GM12864 (cell line): ENCODE data around the gene ALDOC.

Experiments used
- DNase-seq: peaks from one replicate; pipeline ENCODE4 v3.0.0-alpha.2; 2011; ENCODE audit warnings: low read depth
- H3K4me3 ChIP-seq: 2 replicates; pipeline ENCODE4 v1.5.1; 2011; ENCODE audit warnings: mild to moderate bottlenecking, low read depth, low read length, control low read depth
- TF ChIP-seq, protein P1 (sequence below): IDR thresholded peaks from 2 replicates; pipeline ENCODE4 v1.5.1; 2011; ENCODE audit warnings: low read depth, mild to moderate bottlenecking, moderate library complexity, low read length, control low read depth, inconsistent platforms; ENCODE audit errors: missing control alignments

Gene ALDOC

DNA sequence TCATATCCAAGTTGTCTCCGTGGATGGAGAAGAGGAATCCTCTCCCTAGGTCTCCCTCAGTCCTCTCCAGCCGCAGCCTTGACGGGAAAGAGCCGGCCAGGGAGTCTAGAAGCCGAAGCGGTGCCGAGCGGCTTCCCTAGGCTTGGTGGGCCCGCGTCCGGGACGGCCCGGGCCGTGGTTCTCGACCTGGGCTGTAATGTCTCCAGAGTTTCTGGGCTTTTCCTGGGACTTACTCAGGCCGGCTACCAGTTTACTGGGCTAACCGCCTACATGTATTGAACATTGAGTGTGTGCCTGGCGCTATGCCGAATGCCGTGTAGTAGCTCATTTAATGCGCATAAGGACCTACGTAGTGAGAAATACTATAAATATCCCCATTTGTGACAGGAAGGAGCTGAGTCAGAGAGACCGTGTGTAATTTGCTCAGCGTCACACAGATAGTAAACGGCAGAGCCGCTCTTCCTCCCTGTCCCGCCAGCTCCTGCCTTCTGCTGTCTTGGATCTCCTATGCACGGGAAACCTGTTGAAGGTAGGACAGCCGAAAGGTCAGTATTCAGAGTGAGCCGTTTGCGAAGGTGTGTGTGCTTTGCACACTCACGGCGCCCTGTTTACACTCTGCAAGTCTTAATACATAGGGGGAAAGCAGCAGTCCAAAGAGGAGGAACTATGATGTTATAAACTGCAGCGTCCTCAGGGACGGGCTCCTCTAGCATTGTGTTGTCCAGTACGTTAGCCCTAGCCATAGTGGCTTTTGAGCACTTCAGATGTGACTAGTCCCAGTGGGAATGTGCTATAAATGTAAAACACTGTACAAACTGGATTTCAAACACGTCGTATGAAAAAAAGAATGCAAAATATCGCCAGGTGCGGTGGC lies 22.9 kb upstream of the ALDOC start:
- peak; percentile 75 for DNase-seq
- TF ChIP-seq, protein P1, sequence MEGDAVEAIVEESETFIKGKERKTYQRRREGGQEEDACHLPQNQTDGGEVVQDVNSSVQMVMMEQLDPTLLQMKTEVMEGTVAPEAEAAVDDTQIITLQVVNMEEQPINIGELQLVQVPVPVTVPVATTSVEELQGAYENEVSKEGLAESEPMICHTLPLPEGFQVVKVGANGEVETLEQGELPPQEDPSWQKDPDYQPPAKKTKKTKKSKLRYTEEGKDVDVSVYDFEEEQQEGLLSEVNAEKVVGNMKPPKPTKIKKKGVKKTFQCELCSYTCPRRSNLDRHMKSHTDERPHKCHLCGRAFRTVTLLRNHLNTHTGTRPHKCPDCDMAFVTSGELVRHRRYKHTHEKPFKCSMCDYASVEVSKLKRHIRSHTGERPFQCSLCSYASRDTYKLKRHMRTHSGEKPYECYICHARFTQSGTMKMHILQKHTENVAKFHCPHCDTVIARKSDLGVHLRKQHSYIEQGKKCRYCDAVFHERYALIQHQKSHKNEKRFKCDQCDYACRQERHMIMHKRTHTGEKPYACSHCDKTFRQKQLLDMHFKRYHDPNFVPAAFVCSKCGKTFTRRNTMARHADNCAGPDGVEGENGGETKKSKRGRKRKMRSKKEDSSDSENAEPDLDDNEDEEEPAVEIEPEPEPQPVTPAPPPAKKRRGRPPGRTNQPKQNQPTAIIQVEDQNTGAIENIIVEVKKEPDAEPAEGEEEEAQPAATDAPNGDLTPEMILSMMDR = no peak
- peak overlapping the region; percentile 85 for H3K4me3 ChIP-seq

DNA sequence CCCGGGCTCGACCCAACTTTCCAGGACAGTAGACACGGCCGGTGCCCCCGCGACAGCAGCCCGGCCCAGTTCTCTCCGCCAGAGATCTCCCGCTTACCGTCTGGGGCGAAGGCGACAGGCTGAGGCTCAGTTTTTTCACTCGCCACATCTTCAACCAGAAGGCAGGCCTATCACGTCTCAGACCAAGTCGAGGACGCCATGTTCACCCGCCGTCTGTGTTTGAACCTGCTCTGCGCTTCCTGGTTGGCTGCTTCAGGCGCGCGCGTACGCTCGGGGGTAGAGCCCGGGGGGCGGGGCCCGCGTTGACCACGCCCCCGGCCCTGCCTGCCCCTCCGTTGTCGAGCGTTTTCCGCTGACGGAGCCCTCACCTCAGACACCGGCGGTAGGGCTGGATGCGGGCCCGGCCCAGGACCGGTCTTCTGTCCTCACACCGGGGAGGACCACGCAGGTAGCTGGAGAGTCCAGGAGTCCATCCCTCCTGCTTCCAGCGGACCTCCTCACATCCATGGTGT lies 22.2 kb upstream of the ALDOC start, which contains the start of gene SPAG5:
Gene SPAG5 (minus strand): TSS at position 227 of the 512 bp plus-strand sequence. CDS start 79 bp downstream, at position 148.
- peak within 1 kb of the TSS; percentile 85 for H3K4me3 ChIP-seq
- peak; percentile 82 for DNase-seq
- TF ChIP-seq, protein P1 = no peak

DNA sequence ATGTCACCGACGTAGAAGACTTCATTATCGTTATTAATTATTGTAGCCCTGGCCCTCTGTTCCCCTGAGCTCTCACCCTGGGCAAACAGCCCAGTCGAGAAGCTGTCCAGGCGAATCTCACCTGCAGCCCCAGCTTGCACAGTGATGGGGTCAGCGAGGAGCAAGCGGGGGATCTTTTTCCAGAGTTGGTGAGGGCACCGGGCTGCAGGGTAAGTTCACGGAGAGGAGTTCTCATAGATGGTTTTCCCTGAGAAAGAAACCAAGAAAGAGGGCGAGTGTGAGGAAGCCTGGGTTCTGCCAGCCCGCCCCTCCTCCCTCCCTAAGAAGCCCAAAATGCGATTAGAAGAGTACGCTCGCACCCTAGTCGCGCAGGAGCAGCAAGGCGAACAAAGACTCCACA lies 21.7 kb upstream of the ALDOC start:
- peak overlapping the region; percentile 85 for H3K4me3 ChIP-seq
- DNase-seq = no peak
- TF ChIP-seq, protein P1 = no peak

DNA sequence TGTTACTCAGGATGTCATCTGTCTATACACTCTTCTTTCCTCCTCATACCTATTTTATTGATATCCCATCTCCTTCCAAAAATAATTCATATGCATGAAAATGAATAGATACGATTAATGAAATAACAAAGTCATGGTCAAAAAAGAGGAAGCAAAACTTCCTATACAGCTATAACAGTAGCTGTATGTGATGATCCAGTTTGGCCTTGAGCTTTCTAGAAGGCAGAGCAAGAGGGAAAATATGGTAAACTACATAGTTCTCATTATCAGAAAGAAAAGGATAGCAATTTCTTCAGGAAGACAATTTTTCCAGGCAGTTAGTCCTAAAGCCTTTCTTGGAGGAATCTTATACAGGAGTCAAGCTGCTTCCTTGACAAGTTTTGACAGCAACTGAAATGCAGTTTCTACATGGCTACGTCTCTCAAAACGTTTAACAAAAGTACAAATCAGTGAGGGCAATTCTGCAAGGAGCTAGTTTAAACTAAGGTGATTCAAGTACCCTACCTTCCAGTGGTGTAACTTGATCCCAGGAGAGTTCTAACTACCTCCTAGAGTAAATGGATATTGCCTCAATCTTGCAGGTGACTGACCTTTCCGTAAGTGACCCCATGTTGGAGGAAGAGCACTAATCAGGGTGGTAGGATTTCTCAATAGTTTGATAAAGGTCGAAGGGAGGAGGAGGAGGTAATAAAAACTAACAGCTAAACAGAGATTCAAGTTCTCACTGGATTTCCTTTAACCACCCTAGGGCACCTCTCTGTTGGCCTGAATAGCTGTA lies 21.1 kb upstream of the ALDOC start:
- TF ChIP-seq, protein P1 = no peak

DNA sequence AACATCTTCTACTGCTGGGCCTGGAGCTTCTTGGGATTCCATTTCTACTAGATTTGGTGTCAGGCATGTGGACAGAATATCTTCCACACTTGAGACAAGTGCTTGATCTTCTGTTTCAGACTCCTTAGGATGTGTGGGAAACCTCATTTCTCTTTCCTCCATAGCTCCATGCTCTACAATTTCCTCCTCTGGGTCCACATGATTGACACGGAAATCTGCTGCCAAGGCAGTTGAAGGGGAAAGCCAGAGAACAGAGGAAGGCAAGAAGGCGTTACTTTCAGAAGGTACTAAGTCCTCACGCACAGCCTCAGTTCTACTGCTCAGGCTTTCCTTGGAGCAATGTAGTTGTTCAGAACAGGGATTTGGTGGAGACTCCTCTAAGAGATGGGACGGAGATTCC lies 15.6 kb upstream of the ALDOC start:
- TF ChIP-seq, protein P1 = no peak
- no peak overlapping the region for H3K4me3 ChIP-seq
- no peak for DNase-seq

More for the DNA sequence above, 21.1 kb upstream of the ALDOC start:
- no peak for DNase-seq
- peak overlapping the region; percentile 85 for H3K4me3 ChIP-seq

DNA sequence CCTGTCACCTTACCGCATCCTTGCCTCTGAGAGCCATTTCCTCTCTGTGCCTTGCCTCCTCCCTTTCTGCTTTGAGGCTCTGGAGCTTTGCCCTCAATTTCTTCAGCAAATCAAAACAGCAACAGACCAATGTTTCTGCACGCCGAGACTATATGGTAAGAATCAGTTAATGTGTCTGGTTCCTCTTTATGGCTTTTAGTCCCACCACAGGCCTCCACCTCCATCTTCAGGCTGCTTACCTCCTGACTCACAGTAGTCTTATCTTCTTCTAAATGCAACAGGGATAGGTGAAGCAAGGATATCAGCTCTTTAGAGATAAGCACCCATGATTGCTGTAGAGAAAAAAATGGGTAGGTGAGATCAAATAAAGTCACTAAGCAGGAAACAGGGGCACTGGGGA lies 9.2 kb upstream of the ALDOC start:
- H3K4me3 ChIP-seq = no peak overlapping the region
- DNase-seq = no peak
- TF ChIP-seq, protein P1 = no peak
